ENCODE measurements around the gene TNFSF15.

Gene TNFSF15

GRCh38 chr9:114824110-114824509, 18.3 kb upstream of the TNFSF15 start:
- no peak for DNase-seq

GRCh38 chr9:114823441-114823840, 17.6 kb upstream of the TNFSF15 start:
- DNase-seq: no peak

GRCh38 chr9:114822708-114823107, 16.9 kb upstream of the TNFSF15 start:
- no peak for DNase-seq

GRCh38 chr9:114820776-114821501, 15.1 kb upstream of the TNFSF15 start:
- no peak for DNase-seq

GRCh38 chr9:114818178-114818577, 12.3 kb upstream of the TNFSF15 start:
- DNase-seq: no peak

GRCh38 chr9:114813717-114814418, 8.0 kb upstream of the TNFSF15 start:
- no peak for DNase-seq

- no peak for DNase-seq
Measured at GRCh38 chr9:114811966-114812636, 6.3 kb upstream of the TNFSF15 start.

GRCh38 chr9:114811301-114811700, 5.5 kb upstream of the TNFSF15 start:
- no peak for DNase-seq

- DNase-seq: no peak
Measured at GRCh38 chr9:114810614-114811013, 4.8 kb upstream of the TNFSF15 start.

GRCh38 chr9:114806526-114806900, 674 bp upstream of the TNFSF15 start:
- DNase-seq: no peak

GRCh38 chr9:114804505-114804904, 1.3 kb downstream of the TNFSF15 start:
- DNase-seq: no peak

- DNase-seq: no peak
Measured at GRCh38 chr9:114803479-114804265, 2.2 kb downstream of the TNFSF15 start.

- no peak for DNase-seq
Measured at GRCh38 chr9:114799925-114800324, 5.9 kb downstream of the TNFSF15 start.

- peak; percentile 23 for DNase-seq
Measured at GRCh38 chr9:114799441-114799840, 6.4 kb downstream of the TNFSF15 start.

- no peak for DNase-seq
Measured at GRCh38 chr9:114798780-114799427, 6.9 kb downstream of the TNFSF15 start.

- DNase-seq: no peak
Measured at GRCh38 chr9:114798101-114798500, 7.7 kb downstream of the TNFSF15 start.

- DNase-seq: no peak
Measured at GRCh38 chr9:114792396-114792795, 13.4 kb downstream of the TNFSF15 start.

- DNase-seq: no peak
Measured at GRCh38 chr9:114791736-114792135, 14.1 kb downstream of the TNFSF15 start.

- DNase-seq: no peak
Measured at GRCh38 chr9:114791312-114791711, 14.5 kb downstream of the TNFSF15 start.

GRCh38 chr9:114790521-114790920, 15.3 kb downstream of the TNFSF15 start:
- DNase-seq: no peak

- no peak for DNase-seq
Measured at GRCh38 chr9:114789006-114789405, 16.8 kb downstream of the TNFSF15 start.

GRCh38 chr9:114787781-114788498, 17.9 kb downstream of the TNFSF15 start:
- no peak for DNase-seq

Measured in NCI-H510A (cell line).